Measurements from ENCODE around the gene LHPP. TPM values are rescaled to one million over a fixed set of nuclear protein-coding genes. Genes with fewer than 3 reads are reported as not detected.
A peak's percentile ranks its signal among the peaks of the same experiment; 100 is the strongest.

The LHPP gene
- total and polyA plus RNA-seq, 11 donors: 5.6 to 23.5 (median 13.2) TPM

DNA sequence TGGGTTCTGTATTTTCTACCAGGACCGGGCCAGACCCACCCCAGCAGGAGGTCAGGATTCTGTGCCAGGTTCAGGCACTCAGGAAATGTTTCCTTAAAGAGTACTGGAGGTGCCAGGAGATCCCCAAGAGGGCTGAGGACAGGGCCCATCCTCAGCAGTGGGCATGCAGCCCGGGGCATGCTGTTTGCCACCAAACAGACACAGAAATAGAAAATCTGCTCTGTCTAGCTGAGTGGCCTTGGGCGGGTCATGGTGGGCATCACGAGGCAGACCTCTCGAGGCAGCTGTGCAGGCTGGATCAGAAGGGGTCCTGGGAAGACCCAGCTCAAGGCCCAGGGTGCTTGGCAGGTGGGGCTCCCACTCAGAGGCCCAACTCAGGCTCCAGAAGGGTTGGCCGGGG, 177.6 kb downstream of the LHPP start:
- Histone ChIP-seq H3K4me1 (peaks cover 3 to 85% (median 64%) of the 10 kb centered on the region in 12 donors), H3K27ac (peak overlapping the region in 7 of 12 donors; percentile 8 to 83 (median 30)), H3K36me3 (peaks cover 0 to 13% (median 0%) of the 10 kb centered on the region in 9 donors), H3K27me3 (no peaks in the 10 kb centered on the region), H3K9me3 (no peaks in the 10 kb centered on the region), H3K4me3 (no peak overlapping the region)
- intact Hi-C loops (cut with DNase I): no loop called here
- 34 to 68% (median 48%) methylated on average over 6 of the region's 6 CpGs for WGBS, 4 donors
- ATAC-seq (no peak), DNase-seq (no peak)
- TF ChIP-seq, protein P1, sequence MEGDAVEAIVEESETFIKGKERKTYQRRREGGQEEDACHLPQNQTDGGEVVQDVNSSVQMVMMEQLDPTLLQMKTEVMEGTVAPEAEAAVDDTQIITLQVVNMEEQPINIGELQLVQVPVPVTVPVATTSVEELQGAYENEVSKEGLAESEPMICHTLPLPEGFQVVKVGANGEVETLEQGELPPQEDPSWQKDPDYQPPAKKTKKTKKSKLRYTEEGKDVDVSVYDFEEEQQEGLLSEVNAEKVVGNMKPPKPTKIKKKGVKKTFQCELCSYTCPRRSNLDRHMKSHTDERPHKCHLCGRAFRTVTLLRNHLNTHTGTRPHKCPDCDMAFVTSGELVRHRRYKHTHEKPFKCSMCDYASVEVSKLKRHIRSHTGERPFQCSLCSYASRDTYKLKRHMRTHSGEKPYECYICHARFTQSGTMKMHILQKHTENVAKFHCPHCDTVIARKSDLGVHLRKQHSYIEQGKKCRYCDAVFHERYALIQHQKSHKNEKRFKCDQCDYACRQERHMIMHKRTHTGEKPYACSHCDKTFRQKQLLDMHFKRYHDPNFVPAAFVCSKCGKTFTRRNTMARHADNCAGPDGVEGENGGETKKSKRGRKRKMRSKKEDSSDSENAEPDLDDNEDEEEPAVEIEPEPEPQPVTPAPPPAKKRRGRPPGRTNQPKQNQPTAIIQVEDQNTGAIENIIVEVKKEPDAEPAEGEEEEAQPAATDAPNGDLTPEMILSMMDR (IDR thresholded peaks at IDR 0.05): no peak
- no peak for TF ChIP-seq POLR2A (IDR thresholded peaks at IDR 0.05)

- peaks cover 5 to 90% (median 69%) of the 10 kb centered on the region in 12 donors for H3K4me1 ChIP-seq
- ATAC-seq (no peak), DNase-seq (no peak)
- 91 to 96% (median 95%) methylated on average over 6 of the region's 6 CpGs for WGBS, 4 donors
- peaks cover 0 to 13% (median 0%) of the 10 kb centered on the region in 9 donors for H3K36me3 ChIP-seq
- TF ChIP-seq POLR2A (IDR thresholded peaks at IDR 0.05): no peak
- TF ChIP-seq, protein P1 (IDR thresholded peaks at IDR 0.05): no peak
- no peaks in the 10 kb centered on the region for H3K9me3 ChIP-seq
- H3K4me3 ChIP-seq: no peak overlapping the region
- H3K27me3 ChIP-seq: no peaks in the 10 kb centered on the region
- intact Hi-C loops (cut with DNase I): loop anchor here in 7 of 10 donors (5.0 to 10.0 kb wide), 4 partner anchors 38 to 98 kb away; no protein-coding TSS in a partner anchor
- H3K27ac ChIP-seq: peak overlapping the region in 7 of 12 donors; percentile 8 to 83 (median 62)
These were observed 178.0 kb downstream of the LHPP start for GRCh38 chr10:124639646-124640045.

DNA sequence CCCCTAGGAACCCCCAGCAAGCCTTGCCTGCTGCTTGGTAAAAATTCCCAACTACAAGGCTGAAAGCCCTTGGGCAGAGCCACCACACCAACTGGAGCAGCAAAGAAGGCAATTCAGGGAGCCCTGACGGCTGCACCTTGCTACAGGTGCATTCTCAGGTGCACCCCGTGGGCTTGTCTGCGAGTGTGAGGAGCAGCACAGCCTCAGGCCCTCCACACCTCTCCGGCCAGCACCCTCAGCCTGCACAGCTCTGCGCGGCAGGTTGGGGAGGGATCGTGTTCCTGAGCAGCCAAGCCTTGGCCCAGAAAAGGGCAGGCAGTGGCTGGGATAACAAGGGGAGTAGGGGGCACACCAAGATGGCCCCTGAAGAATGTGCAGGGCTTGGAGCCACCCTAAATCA, 178.4 kb downstream of the LHPP start:
- ATAC-seq: no peak
- Histone ChIP-seq H3K9me3 (no peaks in the 10 kb centered on the region), H3K36me3 (peaks cover 0 to 13% (median 0%) of the 10 kb centered on the region in 9 donors), H3K27me3 (no peaks in the 10 kb centered on the region), H3K27ac (peak overlapping the region in 9 of 12 donors; percentile 48 to 93 (median 82)), H3K4me1 (peaks cover 9 to 94% (median 73%) of the 10 kb centered on the region in 12 donors), H3K4me3 (no peak overlapping the region)
- no peak for TF ChIP-seq POLR2A (IDR thresholded peaks at IDR 0.05)
- TF ChIP-seq, protein P1 (IDR thresholded peaks at IDR 0.05): no peak
- intact Hi-C loops (cut with DNase I): loop anchor here in 7 of 10 donors (5.0 to 10.0 kb wide), 4 partner anchors 37 to 97 kb away; no protein-coding TSS in a partner anchor
- no peak for DNase-seq
- WGBS, 4 donors: 82 to 94% (median 87%) methylated on average over 5 to 7 of the region's 7 CpGs

GRCh38 chr10:124640538-124641231, 179.1 kb downstream of the LHPP start:
- peaks cover 0 to 13% (median 0%) of the 10 kb centered on the region in 9 donors for H3K36me3 ChIP-seq
- peaks cover 11 to 97% (median 77%) of the 10 kb centered on the region in 12 donors for H3K4me1 ChIP-seq
- peak overlapping the region in 2 of 12 donors; percentile 10 to 14 for H3K4me3 ChIP-seq
- WGBS, 4 donors: 32 to 45% (median 40%) methylated on average over 20 of the region's 20 CpGs
- H3K27ac ChIP-seq: peak overlapping the region; percentile 1 to 93 (median 77)
- intact Hi-C loops (cut with DNase I): loop anchor here in 7 of 10 donors (5.0 to 10.0 kb wide), 4 partner anchors 37 to 97 kb away; no protein-coding TSS in a partner anchor
- peak; percentile 4 to 17 (median 6) for ATAC-seq
- no peak for DNase-seq
- TF ChIP-seq POLR2A (IDR thresholded peaks at IDR 0.05): no peak
- TF ChIP-seq, protein P1 (IDR thresholded peaks at IDR 0.05): no peak
- H3K9me3 ChIP-seq: no peaks in the 10 kb centered on the region
- no peaks in the 10 kb centered on the region for H3K27me3 ChIP-seq

All from heart left ventricle (tissue), 16 donors.